Lung (tissue), 12 donors: ENCODE results near the gene GRAMD1B. TPM values are rescaled to one million over a fixed set of nuclear protein-coding genes. Genes with fewer than 3 reads are reported as not detected.
"Not testable (repeated sequence)": the region's sequence is repeated elsewhere in the genome, so short reads cannot be mapped to it uniquely, and the experiment has no call there.

Experiments used
- ATAC-seq: fragments of 200-7000 bp; cut with Tn5 transposase; one replicate; pipeline ENCODE4 v1.9.1; 2020; ENCODE audit warnings: moderate number of reproducible peaks; ENCODE audit not compliant: insufficient read depth, low FRiP score
- DNase-seq, 3 donors: peaks; one replicate each; pipeline ENCODE4 v3.0.0-alpha.2; 2013 to 2017
- H3K27ac ChIP-seq, 2 donors: one replicate each; pipeline ENCODE4 v1.5.1; 2013; ENCODE audit warnings: mild to moderate bottlenecking in 2 of 2, moderate library complexity in 2 of 2, control low read depth in 1 of 2, inconsistent platforms in 1 of 2, low read depth in 1 of 2, low read length in 1 of 2
- H3K27me3 ChIP-seq, 3 donors: one replicate each; pipeline ENCODE4 v1.5.1; 2013; ENCODE audit warnings: low read length in 2 of 3; ENCODE audit not compliant: control insufficient read depth in 3 of 3, insufficient read depth in 3 of 3
- H3K36me3 ChIP-seq, 4 donors: one replicate each; pipeline ENCODE4 v1.5.1; 2013; ENCODE audit warnings: low read length in 4 of 4, mild to moderate bottlenecking in 1 of 4, moderate library complexity in 1 of 4; ENCODE audit not compliant: control insufficient read depth in 4 of 4, insufficient read depth in 4 of 4
- H3K4me1 ChIP-seq, 5 donors: one replicate each; pipeline ENCODE4 v1.5.1; 2013; ENCODE audit warnings: low read length in 5 of 5, mild to moderate bottlenecking in 2 of 5, moderate library complexity in 1 of 5; ENCODE audit not compliant: control insufficient read depth in 5 of 5, insufficient read depth in 5 of 5
- H3K4me3 ChIP-seq: one replicate; pipeline ENCODE4 v1.5.1; 2013; ENCODE audit warnings: mild to moderate bottlenecking, control low read depth, moderate library complexity
- H3K9ac ChIP-seq, 2 donors: one replicate each; pipeline ENCODE4 v1.5.1; 2013; ENCODE audit warnings: low read length in 2 of 2, control low read depth in 1 of 2; ENCODE audit not compliant: insufficient read depth in 1 of 2
- H3K9me3 ChIP-seq, 4 donors: one replicate each; pipeline ENCODE4 v1.5.1; 2013; ENCODE audit warnings: low read length in 3 of 4, mild to moderate bottlenecking in 1 of 4, moderate library complexity in 1 of 4; ENCODE audit not compliant: control insufficient read depth in 4 of 4, insufficient read depth in 3 of 4
- WGBS, 2 donors: extraction: QIAGEN DNeasy Blood & Tissue Kit; methylation state at CpG; one replicate each; pipeline ENCODE4 v1.1.7; 2013; 5-methylcytosine and 5-hydroxymethylcytosine counted together
- polyA plus RNA-seq, 2 donors: library from polyadenylated mRNA; stranded (reverse); fragments of 200-250 nt; gene quantifications; one replicate each; pipeline ENCODE4 v1.2.1, GENCODE V29; 2013
- total RNA-seq, 2 donors: library from RNA; depleted of rRNA in 1 of 2; stranded (reverse); fragments of >200 nt in 1 of 2; gene quantifications; one replicate each; pipeline ENCODE4 v1.2.1, GENCODE V29; 2014 to 2021
- TF ChIP-seq, protein P1 (sequence below): IDR thresholded peaks from 2 replicates; pipeline ENCODE4 v1.5.1; 2012; ENCODE audit warnings: mild to moderate bottlenecking; ENCODE audit errors: control extremely low read depth, extremely low read depth
- donor health status: control.
- donor health status: control.
- donor health status: Bipolar disorder and iron deficiency.
- donor health status: healthy.
- donor health status: DM: yes; HTN: yes; CAD: no.

The GRAMD1B gene
- total and polyA plus RNA-seq, 4 donors, result 1.4 to 6.0 (median 3.3) TPM

DNA sequence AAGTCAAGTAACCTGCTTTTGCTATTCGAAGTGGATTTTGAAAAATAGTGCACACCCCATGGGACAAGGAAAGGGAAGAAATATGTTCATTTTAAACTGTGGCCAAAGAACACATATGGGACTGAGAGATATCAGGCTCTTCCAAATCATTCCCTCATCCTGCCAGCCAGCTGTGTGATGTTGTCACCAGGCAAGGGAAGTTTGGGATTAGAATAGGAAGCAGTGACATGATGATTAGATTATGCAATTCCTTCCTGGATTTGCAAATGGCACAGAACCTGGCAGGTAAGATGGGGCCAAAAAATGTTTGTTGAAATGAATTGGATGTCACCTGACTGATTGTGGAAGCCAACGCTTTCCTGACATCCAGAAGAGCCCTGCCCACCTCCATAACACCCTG, 229.2 kb downstream of the GRAMD1B start:
- TF ChIP-seq, protein P1, sequence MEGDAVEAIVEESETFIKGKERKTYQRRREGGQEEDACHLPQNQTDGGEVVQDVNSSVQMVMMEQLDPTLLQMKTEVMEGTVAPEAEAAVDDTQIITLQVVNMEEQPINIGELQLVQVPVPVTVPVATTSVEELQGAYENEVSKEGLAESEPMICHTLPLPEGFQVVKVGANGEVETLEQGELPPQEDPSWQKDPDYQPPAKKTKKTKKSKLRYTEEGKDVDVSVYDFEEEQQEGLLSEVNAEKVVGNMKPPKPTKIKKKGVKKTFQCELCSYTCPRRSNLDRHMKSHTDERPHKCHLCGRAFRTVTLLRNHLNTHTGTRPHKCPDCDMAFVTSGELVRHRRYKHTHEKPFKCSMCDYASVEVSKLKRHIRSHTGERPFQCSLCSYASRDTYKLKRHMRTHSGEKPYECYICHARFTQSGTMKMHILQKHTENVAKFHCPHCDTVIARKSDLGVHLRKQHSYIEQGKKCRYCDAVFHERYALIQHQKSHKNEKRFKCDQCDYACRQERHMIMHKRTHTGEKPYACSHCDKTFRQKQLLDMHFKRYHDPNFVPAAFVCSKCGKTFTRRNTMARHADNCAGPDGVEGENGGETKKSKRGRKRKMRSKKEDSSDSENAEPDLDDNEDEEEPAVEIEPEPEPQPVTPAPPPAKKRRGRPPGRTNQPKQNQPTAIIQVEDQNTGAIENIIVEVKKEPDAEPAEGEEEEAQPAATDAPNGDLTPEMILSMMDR, result no peak
- Histone ChIP-seq H3K9me3 (no peaks in the 10 kb centered on the region), H3K27ac (no peak overlapping the region), H3K4me3 (no peak overlapping the region), H3K36me3 (no peaks in the 10 kb centered on the region), H3K9ac (no peak overlapping the region), H3K27me3 (peaks cover 0 to 5% (median 3%) of the 10 kb centered on the region in 3 donors), H3K4me1 (peaks cover 0 to 9% (median 4%) of the 10 kb centered on the region in 5 donors)
- ATAC-seq (no peak), DNase-seq (peak in 2 of 3 donors; percentile 29 to 39)
- WGBS, 2 donors, result 57 to 58% methylated on average over 2 of the region's 2 CpGs

DNA sequence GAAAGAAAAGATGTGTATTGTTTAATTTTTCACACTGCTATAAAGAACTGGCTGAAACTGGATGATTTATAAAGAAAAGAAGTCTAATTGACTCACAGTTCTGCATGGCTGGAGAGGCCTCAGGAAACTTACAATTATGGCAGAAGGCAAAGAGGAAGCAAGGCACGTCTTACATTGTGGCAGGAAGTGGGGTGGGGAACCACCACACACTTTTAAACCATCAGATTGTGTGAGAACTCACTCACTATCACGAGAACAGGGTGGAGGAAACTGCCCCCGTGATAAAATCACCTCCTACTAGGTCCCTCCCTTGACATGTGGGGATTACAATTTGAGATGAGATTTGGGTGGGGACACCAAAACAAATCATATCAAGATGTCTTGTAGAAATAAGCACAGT, 229.9 kb downstream of the GRAMD1B start:
- not testable (repeated sequence) for DNase-seq, H3K27ac ChIP-seq, H3K9me3 ChIP-seq, ATAC-seq, H3K9ac ChIP-seq, H3K27me3 ChIP-seq, H3K4me3 ChIP-seq, H3K36me3 ChIP-seq, H3K4me1 ChIP-seq
- WGBS, 2 donors, result 9 to 22% methylated on average over 3 of the region's 3 CpGs

DNA sequence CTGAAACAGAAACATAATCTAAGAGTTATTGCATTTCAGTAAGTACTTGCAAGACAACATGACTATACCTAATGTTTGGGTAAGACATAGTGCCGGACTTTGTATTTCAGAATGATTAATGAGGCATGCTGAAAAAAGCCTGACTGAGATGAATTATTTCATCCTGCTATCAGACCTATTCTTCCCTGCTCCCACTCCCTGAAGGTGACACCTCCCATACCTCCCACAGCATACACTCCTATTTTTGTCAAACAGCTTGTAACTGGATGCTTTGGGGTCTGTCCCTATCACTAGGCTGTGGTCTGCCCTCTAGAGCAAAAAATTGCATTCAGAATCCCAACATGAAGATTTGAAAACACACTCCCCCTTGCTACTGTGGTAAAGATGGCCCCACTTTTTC, 235.2 kb downstream of the GRAMD1B start:
- TF ChIP-seq, protein P1, result no peak
- DNase-seq (no peak), ATAC-seq (no peak)
- Histone ChIP-seq H3K9me3 (no peaks in the 10 kb centered on the region), H3K27ac (no peak overlapping the region), H3K4me1 (no peaks in the 10 kb centered on the region), H3K4me3 (no peak overlapping the region), H3K27me3 (peaks cover 0 to 4% (median 0%) of the 10 kb centered on the region in 3 donors), H3K36me3 (no peaks in the 10 kb centered on the region), H3K9ac (no peak overlapping the region)
- WGBS, 2 donors, result 65 to 86% methylated on average over 1 of the region's 1 CpG

DNA sequence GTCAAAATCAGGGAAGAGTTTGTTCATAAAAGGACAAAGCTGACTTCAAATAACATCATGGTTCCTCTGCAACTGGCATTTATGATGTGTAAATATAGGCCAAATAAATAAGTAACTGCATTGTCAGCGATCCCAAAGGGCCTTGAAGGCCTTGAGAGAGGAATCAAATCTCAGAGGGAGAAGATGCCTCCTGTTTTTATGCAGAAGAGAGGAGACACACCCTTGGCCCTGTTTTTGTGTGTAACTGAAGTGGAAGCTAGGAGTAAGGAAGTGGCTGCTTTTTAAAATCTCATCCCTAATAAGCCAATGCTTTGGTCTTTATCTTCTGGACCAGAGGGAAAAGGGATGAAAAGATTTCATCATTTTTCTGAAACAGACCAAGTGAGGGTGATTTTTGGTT, 240.0 kb downstream of the GRAMD1B start:
- ATAC-seq, result no peak
- Histone ChIP-seq H3K9me3 (peaks cover 0 to 3% (median 0%) of the 10 kb centered on the region in 4 donors), H3K36me3 (no peaks in the 10 kb centered on the region), H3K4me1 (no peaks in the 10 kb centered on the region), H3K27me3 (peaks cover 0 to 6% (median 0%) of the 10 kb centered on the region in 3 donors), H3K27ac (no peak overlapping the region), H3K9ac (no peak overlapping the region), H3K4me3 (no peak overlapping the region)
- DNase-seq, result no peak
- TF ChIP-seq, protein P1, result no peak
- 82 to 86% methylated on average over 1 of the region's 1 CpG for WGBS, 2 donors
